Measurements from ENCODE around the gene FAM3B.
A peak's percentile ranks its signal among the peaks of the same experiment; 100 is the strongest.

Gene FAM3B

GRCh38 chr21:41367301-41367944 lies 50.8 kb downstream of the FAM3B start:
- no peak overlapping the region for H2BK12ac ChIP-seq (ENCODE audit: low read length)
- no peak overlapping the region for H2AFZ ChIP-seq (ENCODE audit: insufficient read depth, low read length, poor library complexity)
- H3K4me3 ChIP-seq (ENCODE audit: low read depth, low read length) = no peak overlapping the region
- no peak overlapping the region for H4K8ac ChIP-seq (ENCODE audit: low read depth, low read length)
- no CpG with 5 or more reads among the region's 9 CpGs for WGBS (ENCODE audit: extremely low coverage, insufficient coverage, insufficient read length)
- H3K79me1 ChIP-seq (ENCODE audit: low read length) = no peaks in the 10 kb centered on the region
- H3K9me3 ChIP-seq (ENCODE audit: insufficient read depth, low read depth, low read length) = no peaks in the 10 kb centered on the region
- H2AK5ac ChIP-seq (ENCODE audit: low read length) = no peak overlapping the region
- peaks cover 4 to 12% of the 10 kb centered on the region in 2 experiments for H3K4me1 ChIP-seq (ENCODE audit: control insufficient read depth in 1 of 2, insufficient read depth in 2 of 2, low read length in 2 of 2)
- no peak overlapping the region for H3K23ac ChIP-seq (ENCODE audit: low read length)
- H3K14ac ChIP-seq (ENCODE audit: low read length) = no peak overlapping the region
- no peak overlapping the region for H3K9ac ChIP-seq (ENCODE audit: low read length)
- no peak overlapping the region for H4K12ac ChIP-seq (ENCODE audit: low read depth, low read length)
- no peak overlapping the region for H3K4me2 ChIP-seq (ENCODE audit: low read length)
- no peaks in the 10 kb centered on the region for H3K79me2 ChIP-seq (ENCODE audit: control insufficient read depth, insufficient read depth, low read length, poor library complexity)
- H3K27ac ChIP-seq (ENCODE audit: low read depth, low read length) = no peak overlapping the region
- H4K91ac ChIP-seq (ENCODE audit: low read depth, low read length) = no peak overlapping the region
- no peak overlapping the region for H3K4ac ChIP-seq (ENCODE audit: low read depth, low read length)
- no peak overlapping the region for H3K18ac ChIP-seq (ENCODE audit: low read length)
- no peak overlapping the region for H2BK5ac ChIP-seq (ENCODE audit: low read depth, low read length, poor library complexity)
- no peaks in the 10 kb centered on the region for H3K27me3 ChIP-seq (ENCODE audit: insufficient read depth, low read length)
- no peak for DNase-seq
- H3K36me3 ChIP-seq (ENCODE audit: control insufficient read depth in 1 of 2, insufficient read depth in 2 of 2, low read length in 2 of 2) = no peaks in the 10 kb centered on the region
- H2BK120ac ChIP-seq (ENCODE audit: insufficient read depth, low read length, poor library complexity) = no peak overlapping the region

GRCh38 chr21:41367945-41368734 lies 51.5 kb downstream of the FAM3B start:
- Histone ChIP-seq H3K4ac (ENCODE audit: low read depth, low read length) (no peak overlapping the region), H3K4me1 (ENCODE audit: control insufficient read depth in 1 of 2, insufficient read depth in 2 of 2, low read length in 2 of 2) (peaks cover 4 to 12% of the 10 kb centered on the region in 2 experiments), H2AFZ (ENCODE audit: insufficient read depth, low read length, poor library complexity) (no peak overlapping the region), H3K9ac (ENCODE audit: low read length) (no peak overlapping the region), H2BK12ac (ENCODE audit: low read length) (no peak overlapping the region), H3K27me3 (ENCODE audit: insufficient read depth, low read length) (no peaks in the 10 kb centered on the region), H2BK5ac (ENCODE audit: low read depth, low read length, poor library complexity) (no peak overlapping the region), H2AK5ac (ENCODE audit: low read length) (no peak overlapping the region), H3K4me2 (ENCODE audit: low read length) (no peak overlapping the region), H3K36me3 (ENCODE audit: control insufficient read depth in 1 of 2, insufficient read depth in 2 of 2, low read length in 2 of 2) (no peaks in the 10 kb centered on the region), H3K18ac (ENCODE audit: low read length) (no peak overlapping the region), H4K91ac (ENCODE audit: low read depth, low read length) (no peak overlapping the region), H3K27ac (ENCODE audit: low read depth, low read length) (no peak overlapping the region), H3K79me2 (ENCODE audit: control insufficient read depth, insufficient read depth, low read length, poor library complexity) (no peaks in the 10 kb centered on the region), H4K12ac (ENCODE audit: low read depth, low read length) (no peak overlapping the region), H3K14ac (ENCODE audit: low read length) (no peak overlapping the region), H3K79me1 (ENCODE audit: low read length) (no peaks in the 10 kb centered on the region), H3K9me3 (ENCODE audit: insufficient read depth, low read depth, low read length) (no peaks in the 10 kb centered on the region), H4K8ac (ENCODE audit: low read depth, low read length) (no peak overlapping the region), H3K4me3 (ENCODE audit: low read depth, low read length) (no peak overlapping the region), H3K23ac (ENCODE audit: low read length) (no peak overlapping the region), H2BK120ac (ENCODE audit: insufficient read depth, low read length, poor library complexity) (no peak overlapping the region)
- no peak for DNase-seq
- WGBS (ENCODE audit: extremely low coverage, insufficient coverage, insufficient read length) = no CpG with 5 or more reads among the region's 15 CpGs

GRCh38 chr21:41368735-41369104 lies 52.1 kb downstream of the FAM3B start:
- no peak overlapping the region for H2BK5ac ChIP-seq (ENCODE audit: low read depth, low read length, poor library complexity)
- no peak overlapping the region for H3K4ac ChIP-seq (ENCODE audit: low read depth, low read length)
- no peak overlapping the region for H2BK120ac ChIP-seq (ENCODE audit: insufficient read depth, low read length, poor library complexity)
- no peak for DNase-seq
- no peak overlapping the region for H2AFZ ChIP-seq (ENCODE audit: insufficient read depth, low read length, poor library complexity)
- no peak overlapping the region for H3K23ac ChIP-seq (ENCODE audit: low read length)
- no peak overlapping the region for H4K91ac ChIP-seq (ENCODE audit: low read depth, low read length)
- no peaks in the 10 kb centered on the region for H3K27me3 ChIP-seq (ENCODE audit: insufficient read depth, low read length)
- no peaks in the 10 kb centered on the region for H3K9me3 ChIP-seq (ENCODE audit: insufficient read depth, low read depth, low read length)
- no peak overlapping the region for H4K12ac ChIP-seq (ENCODE audit: low read depth, low read length)
- no peak overlapping the region for H3K27ac ChIP-seq (ENCODE audit: low read depth, low read length)
- no peak overlapping the region for H3K4me3 ChIP-seq (ENCODE audit: low read depth, low read length)
- no peak overlapping the region for H3K18ac ChIP-seq (ENCODE audit: low read length)
- H3K9ac ChIP-seq (ENCODE audit: low read length) = no peak overlapping the region
- no peak overlapping the region for H2AK5ac ChIP-seq (ENCODE audit: low read length)
- H4K8ac ChIP-seq (ENCODE audit: low read depth, low read length) = no peak overlapping the region
- H3K36me3 ChIP-seq (ENCODE audit: control insufficient read depth in 1 of 2, insufficient read depth in 2 of 2, low read length in 2 of 2) = no peaks in the 10 kb centered on the region
- no peak overlapping the region for H2BK12ac ChIP-seq (ENCODE audit: low read length)
- H3K79me2 ChIP-seq (ENCODE audit: control insufficient read depth, insufficient read depth, low read length, poor library complexity) = no peaks in the 10 kb centered on the region
- H3K14ac ChIP-seq (ENCODE audit: low read length) = no peak overlapping the region
- H3K4me1 ChIP-seq (ENCODE audit: control insufficient read depth in 1 of 2, insufficient read depth in 2 of 2, low read length in 2 of 2) = peaks cover 4 to 12% of the 10 kb centered on the region in 2 experiments
- H3K79me1 ChIP-seq (ENCODE audit: low read length) = no peaks in the 10 kb centered on the region
- H3K4me2 ChIP-seq (ENCODE audit: low read length) = no peak overlapping the region
- no CpG with 5 or more reads among the region's 4 CpGs for WGBS (ENCODE audit: extremely low coverage, insufficient coverage, insufficient read length)

- Histone ChIP-seq H2AK5ac (ENCODE audit: low read length) (no peak overlapping the region), H3K9me3 (ENCODE audit: insufficient read depth, low read depth, low read length) (no peaks in the 10 kb centered on the region), H3K4me1 (ENCODE audit: control insufficient read depth in 1 of 2, insufficient read depth in 2 of 2, low read length in 2 of 2) (peaks cover 4 to 12% of the 10 kb centered on the region in 2 experiments), H2BK12ac (ENCODE audit: low read length) (no peak overlapping the region), H4K12ac (ENCODE audit: low read depth, low read length) (no peak overlapping the region), H2AFZ (ENCODE audit: insufficient read depth, low read length, poor library complexity) (no peak overlapping the region), H2BK120ac (ENCODE audit: insufficient read depth, low read length, poor library complexity) (no peak overlapping the region), H3K14ac (ENCODE audit: low read length) (no peak overlapping the region), H4K8ac (ENCODE audit: low read depth, low read length) (no peak overlapping the region), H3K27ac (ENCODE audit: low read depth, low read length) (no peak overlapping the region), H3K18ac (ENCODE audit: low read length) (no peak overlapping the region), H3K23ac (ENCODE audit: low read length) (no peak overlapping the region), H2BK5ac (ENCODE audit: low read depth, low read length, poor library complexity) (no peak overlapping the region), H3K27me3 (ENCODE audit: insufficient read depth, low read length) (no peaks in the 10 kb centered on the region), H3K4me2 (ENCODE audit: low read length) (peak overlapping the region; percentile 78), H3K4me3 (ENCODE audit: low read depth, low read length) (peak overlapping the region; percentile 27), H3K79me1 (ENCODE audit: low read length) (no peaks in the 10 kb centered on the region), H4K91ac (ENCODE audit: low read depth, low read length) (no peak overlapping the region), H3K79me2 (ENCODE audit: control insufficient read depth, insufficient read depth, low read length, poor library complexity) (no peaks in the 10 kb centered on the region), H3K36me3 (ENCODE audit: control insufficient read depth in 1 of 2, insufficient read depth in 2 of 2, low read length in 2 of 2) (no peaks in the 10 kb centered on the region), H3K9ac (ENCODE audit: low read length) (no peak overlapping the region), H3K4ac (ENCODE audit: low read depth, low read length) (no peak overlapping the region)
- peak; percentile 8 to 32 for DNase-seq
- WGBS (ENCODE audit: extremely low coverage, insufficient coverage, insufficient read length) = no CpG with 5 or more reads among the region's 29 CpGs
Observed at GRCh38 chr21:41369105-41369919, 52.7 kb downstream of the FAM3B start.
